Uterus (tissue), 2 donors: ENCODE data around the gene SIAE.

Experiments
- POLR2A ChIP-seq, 2 donors: fragments of 450-650 bp; IDR thresholded peaks; one replicate each; pipeline ENCODE4 v1.6.1; 2016; ENCODE audit warnings: antibody characterized with exemption in 2 of 2, mild to moderate bottlenecking in 1 of 2, moderate library complexity in 1 of 2
- TF ChIP-seq, protein P1 (sequence below), 4 experiments: fragments of 200-600 bp in 2 of 4; fragments of 450-650 bp in 2 of 4; sonication (generic) in 2 of 4; IDR thresholded peaks; one replicate each; pipeline ENCODE4 v1.5.1; 2016 to 2019; ENCODE audit warnings: antibody characterized with exemption in 4 of 4, mild to moderate bottlenecking in 2 of 4, moderate library complexity in 1 of 4

GRCh38 chr11:124718801-124719200 is 45.3 kb upstream of the SIAE start:
- TF ChIP-seq, protein P1, sequence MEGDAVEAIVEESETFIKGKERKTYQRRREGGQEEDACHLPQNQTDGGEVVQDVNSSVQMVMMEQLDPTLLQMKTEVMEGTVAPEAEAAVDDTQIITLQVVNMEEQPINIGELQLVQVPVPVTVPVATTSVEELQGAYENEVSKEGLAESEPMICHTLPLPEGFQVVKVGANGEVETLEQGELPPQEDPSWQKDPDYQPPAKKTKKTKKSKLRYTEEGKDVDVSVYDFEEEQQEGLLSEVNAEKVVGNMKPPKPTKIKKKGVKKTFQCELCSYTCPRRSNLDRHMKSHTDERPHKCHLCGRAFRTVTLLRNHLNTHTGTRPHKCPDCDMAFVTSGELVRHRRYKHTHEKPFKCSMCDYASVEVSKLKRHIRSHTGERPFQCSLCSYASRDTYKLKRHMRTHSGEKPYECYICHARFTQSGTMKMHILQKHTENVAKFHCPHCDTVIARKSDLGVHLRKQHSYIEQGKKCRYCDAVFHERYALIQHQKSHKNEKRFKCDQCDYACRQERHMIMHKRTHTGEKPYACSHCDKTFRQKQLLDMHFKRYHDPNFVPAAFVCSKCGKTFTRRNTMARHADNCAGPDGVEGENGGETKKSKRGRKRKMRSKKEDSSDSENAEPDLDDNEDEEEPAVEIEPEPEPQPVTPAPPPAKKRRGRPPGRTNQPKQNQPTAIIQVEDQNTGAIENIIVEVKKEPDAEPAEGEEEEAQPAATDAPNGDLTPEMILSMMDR (IDR thresholded peaks at IDR 0.05), result no peak
- TF ChIP-seq POLR2A (IDR thresholded peaks at IDR 0.05), result no peak
